Measurements from ENCODE around the gene CAPN14.

- TF ChIP-seq POLR2A (IDR thresholded peaks at IDR 0.05) (no peak), CTCF (IDR thresholded peaks at IDR 0.05) (no peak)
Measured at GRCh38 chr2:31217465-31218200, at the start of gene CAPN14.

All from testis (tissue), 2 donors.